ENCODE measurements around the gene PTPRU. TPM values are rescaled to one million over a fixed set of nuclear protein-coding genes. Genes with fewer than 3 reads are reported as not detected.

PTPRU gene
- total RNA-seq, 2 donors from 2014 or later = 0.99 to 2.1 TPM

- Mint-ChIP-seq H3K4me3 (no peak overlapping the region), H3K9me3 (no peaks in the 10 kb centered on the region), H3K27ac (no peak overlapping the region), H3K27me3 (peaks cover 19% of the 10 kb centered on the region), H3K36me3 (ENCODE audit: low read depth) (no peaks in the 10 kb centered on the region), H3K4me1 (no peaks in the 10 kb centered on the region)
- no peak for ATAC-seq (replicated peaks)
These were observed 9.6 kb downstream of the PTPRU start for GRCh38 chr1:29245876-29246275.

- H3K9me3 Mint-ChIP-seq = no peaks in the 10 kb centered on the region
- no peaks in the 10 kb centered on the region for H3K36me3 Mint-ChIP-seq (ENCODE audit: low read depth)
- no peak overlapping the region for H3K4me3 Mint-ChIP-seq
- no peak for ATAC-seq (replicated peaks)
- no peak overlapping the region for H3K27ac Mint-ChIP-seq
- peaks cover 13% of the 10 kb centered on the region for H3K27me3 Mint-ChIP-seq
- no peaks in the 10 kb centered on the region for H3K4me1 Mint-ChIP-seq
These were observed 10.7 kb downstream of the PTPRU start for GRCh38 chr1:29247044-29247443.

DNA sequence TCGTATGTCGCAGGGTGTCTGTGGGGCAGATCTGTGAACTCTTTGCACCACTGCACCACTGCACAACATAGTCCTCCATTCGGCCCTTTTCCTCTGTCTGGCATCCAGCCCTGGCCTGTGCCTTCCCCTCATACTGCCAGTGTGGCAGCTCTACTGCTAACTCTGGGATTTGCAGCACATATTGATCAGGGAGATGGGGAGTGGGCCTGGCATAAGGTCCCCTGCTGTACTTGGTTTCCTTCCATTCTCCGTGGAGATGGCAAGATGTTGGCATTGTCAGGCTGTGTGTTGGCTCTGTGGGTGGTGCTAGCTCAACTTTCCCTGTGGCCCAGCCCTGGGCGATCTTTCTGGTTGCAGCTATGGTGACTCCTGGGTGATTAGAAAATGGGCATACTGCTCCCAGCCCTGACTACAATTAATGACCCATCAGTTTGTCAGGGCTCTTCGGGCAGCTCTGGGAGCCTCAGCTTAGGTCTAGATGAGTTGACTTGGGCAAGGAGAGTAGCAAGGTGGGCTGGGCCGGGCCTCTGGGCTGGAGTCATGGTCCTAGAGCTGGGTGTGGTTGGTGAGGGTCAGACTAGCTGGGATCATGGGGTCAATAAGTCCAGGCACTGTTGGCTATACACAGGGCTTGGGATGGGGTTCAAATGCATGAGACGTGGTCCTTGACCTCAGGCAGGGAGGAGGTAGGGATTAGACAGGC is 11.4 kb downstream of the PTPRU start:
- Mint-ChIP-seq H3K4me1 (no peaks in the 10 kb centered on the region), H3K36me3 (ENCODE audit: low read depth) (no peaks in the 10 kb centered on the region), H3K9me3 (no peaks in the 10 kb centered on the region), H3K27ac (no peak overlapping the region), H3K4me3 (no peak overlapping the region), H3K27me3 (peaks cover 13% of the 10 kb centered on the region)
- ATAC-seq (replicated peaks) = no peak

- no peak overlapping the region for H3K4me3 Mint-ChIP-seq
- H3K27ac Mint-ChIP-seq = no peak overlapping the region
- peaks cover 13% of the 10 kb centered on the region for H3K27me3 Mint-ChIP-seq
- H3K9me3 Mint-ChIP-seq = no peaks in the 10 kb centered on the region
- H3K36me3 Mint-ChIP-seq (ENCODE audit: low read depth) = no peaks in the 10 kb centered on the region
- H3K4me1 Mint-ChIP-seq = no peaks in the 10 kb centered on the region
- ATAC-seq (replicated peaks) = no peak
These were observed 12.1 kb downstream of the PTPRU start for GRCh38 chr1:29248409-29248808.

- no peaks in the 10 kb centered on the region for H3K9me3 Mint-ChIP-seq
- H3K36me3 Mint-ChIP-seq (ENCODE audit: low read depth) = no peaks in the 10 kb centered on the region
- no peak overlapping the region for H3K27ac Mint-ChIP-seq
- H3K27me3 Mint-ChIP-seq = peaks cover 13% of the 10 kb centered on the region
- no peak overlapping the region for H3K4me3 Mint-ChIP-seq
- ATAC-seq (replicated peaks) = no peak
- no peaks in the 10 kb centered on the region for H3K4me1 Mint-ChIP-seq
These were observed 12.9 kb downstream of the PTPRU start for GRCh38 chr1:29249170-29249691.

- Mint-ChIP-seq H3K9me3 (no peaks in the 10 kb centered on the region), H3K27ac (no peak overlapping the region), H3K36me3 (ENCODE audit: low read depth) (no peaks in the 10 kb centered on the region), H3K4me3 (no peak overlapping the region), H3K4me1 (no peaks in the 10 kb centered on the region), H3K27me3 (peaks cover 13% of the 10 kb centered on the region)
- no peak for ATAC-seq (replicated peaks)
These were observed 13.7 kb downstream of the PTPRU start for GRCh38 chr1:29249951-29250581.

DNA sequence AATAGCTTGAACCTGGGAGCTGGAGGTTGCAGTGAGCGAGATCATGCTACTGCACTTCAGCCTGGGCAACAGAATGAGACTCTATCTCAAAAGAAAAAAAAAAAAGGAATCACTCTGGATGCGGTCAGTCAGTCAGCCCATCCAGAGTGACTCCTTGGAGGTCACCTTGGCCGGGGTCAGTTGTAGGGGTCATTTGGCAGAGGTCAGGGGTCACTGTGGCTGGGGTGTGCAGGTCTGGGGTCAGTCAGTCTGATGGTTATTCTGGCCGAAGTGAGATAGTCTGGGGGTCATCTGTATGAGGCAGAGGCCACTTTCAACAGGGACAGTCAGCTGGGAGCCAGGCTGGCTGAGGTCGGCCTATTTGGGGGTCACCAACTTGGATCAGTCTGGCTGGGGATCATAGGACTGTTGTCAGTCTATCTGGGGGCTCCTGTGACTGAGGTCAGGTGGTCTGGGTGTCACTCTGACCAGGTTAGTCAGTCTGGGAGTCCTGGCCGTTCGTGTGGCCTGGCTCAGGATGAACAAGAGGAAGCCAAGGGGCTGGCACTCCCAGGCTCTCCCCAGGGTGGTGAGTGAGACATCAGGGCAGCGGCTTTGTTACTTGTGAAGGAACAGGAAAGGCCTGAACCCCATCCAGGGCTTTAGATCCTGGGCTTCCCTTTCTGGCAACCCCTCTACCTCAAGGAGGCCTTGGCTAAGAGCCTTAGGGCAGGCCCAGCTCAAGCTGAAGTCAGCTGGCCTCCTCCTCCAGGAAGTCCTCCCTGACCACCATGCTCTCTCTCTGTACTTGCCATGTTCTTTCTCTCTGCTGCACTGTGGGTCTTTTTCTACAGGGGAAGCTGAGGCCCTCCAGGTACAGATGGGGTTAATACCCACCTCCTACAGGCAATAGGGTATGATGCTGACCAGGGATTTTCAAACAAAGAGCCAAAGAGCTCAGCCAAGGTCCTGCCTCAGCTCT is 15.1 kb downstream of the PTPRU start:
- no peak for ATAC-seq (replicated peaks)
- no peaks in the 10 kb centered on the region for H3K4me1 Mint-ChIP-seq
- peaks cover 13% of the 10 kb centered on the region for H3K27me3 Mint-ChIP-seq
- no peaks in the 10 kb centered on the region for H3K36me3 Mint-ChIP-seq (ENCODE audit: low read depth)
- no peak overlapping the region for H3K27ac Mint-ChIP-seq
- H3K9me3 Mint-ChIP-seq = no peaks in the 10 kb centered on the region
- no peak overlapping the region for H3K4me3 Mint-ChIP-seq

DNA sequence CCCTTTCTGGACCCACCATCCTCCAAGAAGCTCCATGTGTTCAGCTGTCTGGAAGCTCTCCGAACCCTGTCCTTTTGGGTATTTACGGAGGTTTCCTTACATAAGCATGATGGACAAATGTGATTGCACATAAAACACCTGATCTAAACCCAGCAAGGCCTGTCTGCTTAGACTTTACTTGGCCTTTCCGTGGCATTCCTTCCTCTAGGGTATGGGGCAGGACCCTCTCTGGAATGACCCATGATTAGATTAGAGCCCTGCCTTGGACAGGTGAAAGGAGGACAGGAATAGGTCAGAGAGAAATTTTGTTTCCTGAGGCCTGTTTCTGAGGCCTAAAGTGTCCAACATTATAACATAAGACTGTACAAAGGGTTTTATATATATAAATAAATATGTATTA is 16.9 kb downstream of the PTPRU start:
- Mint-ChIP-seq H3K36me3 (ENCODE audit: low read depth) (no peaks in the 10 kb centered on the region), H3K4me1 (no peaks in the 10 kb centered on the region), H3K27me3 (peaks cover 15% of the 10 kb centered on the region), H3K27ac (no peak overlapping the region), H3K4me3 (no peak overlapping the region), H3K9me3 (no peaks in the 10 kb centered on the region)
- no peak for ATAC-seq (replicated peaks)

GRCh38 chr1:29254346-29254745 is 18.0 kb downstream of the PTPRU start:
- Mint-ChIP-seq H3K36me3 (ENCODE audit: low read depth) (no peaks in the 10 kb centered on the region), H3K4me3 (no peak overlapping the region), H3K27ac (no peak overlapping the region), H3K9me3 (no peaks in the 10 kb centered on the region), H3K27me3 (peaks cover 14% of the 10 kb centered on the region), H3K4me1 (no peaks in the 10 kb centered on the region)
- no peak for ATAC-seq (replicated peaks)

DNA sequence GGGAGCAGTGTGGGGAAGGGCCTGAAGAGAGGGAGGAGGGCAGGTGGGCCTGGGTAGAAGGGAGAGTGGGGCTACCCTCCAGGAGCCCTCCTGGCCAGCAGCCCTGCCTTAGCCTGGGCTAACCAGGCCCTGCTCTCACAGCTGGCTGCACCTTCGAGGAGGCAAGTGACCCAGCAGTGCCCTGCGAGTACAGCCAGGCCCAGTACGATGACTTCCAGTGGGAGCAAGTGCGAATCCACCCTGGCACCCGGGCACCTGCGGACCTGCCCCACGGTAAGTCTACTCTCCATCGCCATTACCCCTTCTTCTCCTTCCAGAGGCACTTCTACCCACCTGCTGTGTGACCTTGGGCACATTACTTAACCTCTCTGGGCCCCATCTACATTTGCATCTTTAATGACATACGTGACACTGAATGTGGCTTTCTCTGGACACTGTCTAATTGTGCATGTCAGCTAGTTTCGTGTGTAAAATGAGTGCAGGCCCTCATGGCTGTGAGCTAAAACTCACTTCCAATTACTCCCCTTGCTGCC is 18.9 kb downstream of the PTPRU start:
- Mint-ChIP-seq H3K4me3 (no peak overlapping the region), H3K27me3 (peaks cover 13% of the 10 kb centered on the region), H3K4me1 (peaks cover 2% of the 10 kb centered on the region), H3K9me3 (no peaks in the 10 kb centered on the region), H3K27ac (no peak overlapping the region), H3K36me3 (ENCODE audit: low read depth) (no peaks in the 10 kb centered on the region)
- no peak for ATAC-seq (replicated peaks)

GRCh38 chr1:29256394-29256793 is 20.1 kb downstream of the PTPRU start:
- Mint-ChIP-seq H3K36me3 (ENCODE audit: low read depth) (no peaks in the 10 kb centered on the region), H3K27me3 (peaks cover 22% of the 10 kb centered on the region), H3K4me1 (peaks cover 8% of the 10 kb centered on the region), H3K4me3 (no peak overlapping the region), H3K27ac (no peak overlapping the region), H3K9me3 (no peaks in the 10 kb centered on the region)
- no peak for ATAC-seq (replicated peaks)

DNA sequence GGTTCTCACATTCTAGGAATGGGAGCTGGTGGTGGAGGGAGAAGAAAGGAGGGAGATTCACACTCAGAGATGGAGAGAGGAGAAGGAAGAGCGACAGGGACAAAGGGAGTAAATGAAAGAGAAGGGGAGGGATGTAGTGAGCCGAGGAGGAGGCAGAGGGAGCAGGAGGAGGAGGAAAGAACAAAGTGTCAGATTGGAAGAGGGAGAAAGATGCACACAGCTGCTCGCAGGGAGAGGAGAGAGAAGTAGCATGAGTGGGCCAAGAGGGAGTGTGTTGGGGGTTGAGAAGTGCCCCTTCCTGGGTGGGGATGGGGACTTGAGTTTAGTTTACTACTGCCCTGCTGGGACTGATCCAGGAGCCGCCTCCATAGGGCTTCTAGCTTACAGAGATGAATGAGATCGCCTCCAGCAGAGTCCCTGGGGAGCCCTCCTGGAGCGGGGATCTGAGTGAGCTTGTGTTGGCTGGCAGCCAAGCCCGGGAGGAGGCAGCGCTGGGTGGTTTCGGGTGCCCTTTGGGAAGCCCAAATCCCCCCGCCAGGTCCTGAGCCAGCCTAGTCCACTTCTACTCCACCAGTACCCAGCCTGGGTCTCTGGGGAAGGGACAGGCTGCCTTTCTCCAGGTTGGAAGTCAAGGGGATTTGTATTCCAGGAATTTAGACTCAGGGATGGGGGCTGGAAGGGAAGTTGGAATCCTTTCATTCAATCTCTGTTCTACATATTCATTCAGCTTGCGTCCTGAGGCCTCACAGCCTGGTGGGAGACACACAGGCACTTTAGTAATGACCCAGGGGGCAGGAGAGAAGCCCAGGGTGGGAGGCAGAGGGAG is 20.9 kb downstream of the PTPRU start:
- no peak overlapping the region for H3K27ac Mint-ChIP-seq
- peaks cover 26% of the 10 kb centered on the region for H3K27me3 Mint-ChIP-seq
- H3K36me3 Mint-ChIP-seq (ENCODE audit: low read depth) = no peaks in the 10 kb centered on the region
- H3K4me3 Mint-ChIP-seq = no peak overlapping the region
- no peaks in the 10 kb centered on the region for H3K9me3 Mint-ChIP-seq
- H3K4me1 Mint-ChIP-seq = peaks cover 8% of the 10 kb centered on the region
- ATAC-seq (replicated peaks) = no peak

DNA sequence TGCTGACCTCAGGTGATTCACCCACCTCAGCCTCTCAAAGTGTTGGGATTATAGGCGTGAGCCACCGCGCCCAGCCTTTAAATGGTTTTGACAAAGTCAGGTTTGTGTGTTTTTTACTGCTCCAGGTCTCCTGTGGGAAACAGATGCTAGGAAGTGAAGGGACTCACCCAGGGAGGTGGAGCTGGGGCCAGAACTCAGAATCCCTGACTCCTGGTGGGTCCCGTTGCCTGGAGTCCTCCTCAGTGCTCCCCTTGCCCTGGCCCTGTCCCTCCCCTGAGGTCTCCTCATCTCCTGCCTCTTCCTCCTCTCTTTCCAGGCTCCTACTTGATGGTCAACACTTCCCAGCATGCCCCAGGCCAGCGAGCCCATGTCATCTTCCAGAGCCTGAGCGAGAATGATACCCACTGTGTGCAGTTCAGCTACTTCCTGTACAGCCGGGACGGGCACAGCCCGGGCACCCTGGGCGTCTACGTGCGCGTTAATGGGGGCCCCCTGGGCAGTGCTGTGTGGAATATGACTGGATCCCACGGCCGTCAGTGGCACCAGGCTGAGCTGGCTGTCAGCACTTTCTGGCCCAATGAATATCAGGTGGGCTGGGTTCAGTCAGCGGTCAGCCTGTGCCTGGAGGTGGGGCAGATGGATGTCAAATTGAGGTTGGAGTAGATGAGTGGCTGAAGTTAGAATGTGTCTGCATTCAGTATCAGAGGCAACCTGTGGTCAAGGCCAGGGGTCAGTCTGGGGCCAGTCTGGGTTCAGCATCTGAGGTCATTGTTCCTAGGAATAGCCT is 22.1 kb downstream of the PTPRU start:
- peak overlapping the region; percentile 15 for H3K4me3 Mint-ChIP-seq
- H3K27ac Mint-ChIP-seq = no peak overlapping the region
- no peak for ATAC-seq (replicated peaks)
- no peaks in the 10 kb centered on the region for H3K36me3 Mint-ChIP-seq (ENCODE audit: low read depth)
- H3K9me3 Mint-ChIP-seq = no peaks in the 10 kb centered on the region
- H3K27me3 Mint-ChIP-seq = peaks cover 30% of the 10 kb centered on the region
- peaks cover 8% of the 10 kb centered on the region for H3K4me1 Mint-ChIP-seq
